HepG2 (cell line): ENCODE results near the gene CALR. TPM values are rescaled to one million over a fixed set of nuclear protein-coding genes. Genes with fewer than 3 reads are reported as not detected.
A peak's percentile ranks its signal among the peaks of the same experiment; 100 is the strongest.

Experiments
- AGO2 ChIP-seq: fragments of 200-400 bp; formaldehyde crosslinking; optimal IDR thresholded peaks from 2 replicates; pipeline ENCODE3; 2017; ENCODE audit warnings: mild to moderate bottlenecking, low read depth, low read length, moderate library complexity
- CBFB ChIP-seq: sonication (generic); formaldehyde crosslinking; IDR thresholded peaks from 2 replicates; pipeline ENCODE4 v1.4.0; 2020; ENCODE audit warnings: missing genetic modification reagents
- FOXK1 ChIP-seq: sonication (generic); formaldehyde crosslinking; IDR thresholded peaks from 2 replicates; pipeline ENCODE4 v1.4.0; 2020; ENCODE audit warnings: low read depth, missing genetic modification reagents, borderline replicate concordance
- FOXM1 ChIP-seq: sonication (generic); formaldehyde crosslinking; IDR thresholded peaks from 2 replicates; pipeline ENCODE4 v1.5.0; 2020; ENCODE audit warnings: missing genetic modification reagents
- JARID2 ChIP-seq: sonication (generic); formaldehyde crosslinking; IDR thresholded peaks from 2 replicates; pipeline ENCODE4 v1.8.1; 2023; ENCODE audit warnings: missing genetic modification reagents, inconsistent platforms; ENCODE audit not compliant: insufficient replicate concordance
- KLF6 ChIP-seq: IDR thresholded peaks from 2 replicates; pipeline ENCODE4 v1.8.0; 2016; ENCODE audit warnings: missing biosample characterization, missing genetic modification reagents
- MTA3 ChIP-seq: sonication (generic); formaldehyde crosslinking; IDR thresholded peaks from 2 replicates; pipeline ENCODE4 v1.4.0; 2020; ENCODE audit warnings: missing genetic modification reagents
- NFYB ChIP-seq: sonication (generic); formaldehyde crosslinking; IDR thresholded peaks from 2 replicates; pipeline ENCODE4 v1.4.0; 2020; ENCODE audit warnings: missing genetic modification reagents
- POLR2A ChIP-seq, 2 experiments: IDR thresholded peaks; 2 replicates each; pipeline ENCODE4 v1.6.1; 2011; ENCODE audit warnings: low read depth in 2 of 2, low read length in 2 of 2, mild to moderate bottlenecking in 1 of 2, moderate library complexity in 1 of 2; ENCODE audit not compliant: insufficient read depth in 1 of 2
- SAP130 ChIP-seq: IDR thresholded peaks from 2 replicates; pipeline ENCODE4 v1.6.1; 2016; ENCODE audit warnings: low read depth
- SIN3A ChIP-seq: IDR thresholded peaks from 2 replicates; pipeline ENCODE4 v1.6.1; 2011; ENCODE audit warnings: low read depth, mild to moderate bottlenecking, control low read depth, low read length, borderline replicate concordance
- SMAD3 ChIP-seq: sonication (generic); formaldehyde crosslinking; IDR thresholded peaks from 2 replicates; pipeline ENCODE4 v1.4.0; 2020; ENCODE audit warnings: missing genetic modification reagents
- SP5 ChIP-seq: IDR thresholded peaks from 2 replicates; pipeline ENCODE4 v1.6.1; 2016; ENCODE audit warnings: low read depth, borderline replicate concordance
- TBL1XR1 ChIP-seq: fragments of 150-350 bp; IDR thresholded peaks from 2 replicates; pipeline ENCODE4 v1.6.1; 2014; ENCODE audit warnings: borderline replicate concordance, low read length; ENCODE audit not compliant: partially characterized antibody
- THYN1 ChIP-seq: sonication (generic); formaldehyde crosslinking; IDR thresholded peaks from 2 replicates; pipeline ENCODE4 v1.8.1; 2023; ENCODE audit warnings: low read depth, mild to moderate bottlenecking, moderate library complexity, missing genetic modification reagents, borderline replicate concordance
- XRCC5 ChIP-seq: fragments of 200-400 bp; formaldehyde crosslinking; optimal IDR thresholded peaks from 2 replicates; pipeline ENCODE3; 2017; ENCODE audit warnings: mild to moderate bottlenecking, low read length
- ZBTB21 ChIP-seq: sonication (generic); formaldehyde crosslinking; IDR thresholded peaks from 2 replicates; pipeline ENCODE4 v1.4.0; 2020; ENCODE audit warnings: missing genetic modification reagents
- ZFP36L2 ChIP-seq: sonication (generic); formaldehyde crosslinking; IDR thresholded peaks from 2 replicates; pipeline ENCODE4 v1.4.0; 2020; ENCODE audit warnings: missing genetic modification reagents
- ZFX ChIP-seq: sonication (generic); formaldehyde crosslinking; IDR thresholded peaks from 2 replicates; pipeline ENCODE4 v1.4.0; 2020; ENCODE audit warnings: mild to moderate bottlenecking, low read depth, missing genetic modification reagents, moderate library complexity
- ZIK1 ChIP-seq: sonication (generic); formaldehyde crosslinking; IDR thresholded peaks from 2 replicates; pipeline ENCODE4 v1.5.0; 2020; ENCODE audit warnings: mild to moderate bottlenecking, low read depth, missing genetic modification reagents, borderline replicate concordance
- ZNF274 ChIP-seq: sonication (generic); formaldehyde crosslinking; IDR thresholded peaks from 2 replicates; pipeline ENCODE4 v1.5.1; 2020; ENCODE audit warnings: mild to moderate bottlenecking, missing genetic modification reagents
- ZNF317 ChIP-seq: sonication (generic); formaldehyde crosslinking; IDR thresholded peaks from 2 replicates; pipeline ENCODE4 v1.5.0; 2020; ENCODE audit warnings: mild to moderate bottlenecking, missing genetic modification reagents
- ZNF577 ChIP-seq: sonication (generic); formaldehyde crosslinking; IDR thresholded peaks from 2 replicates; pipeline ENCODE4 v1.4.0; 2020; ENCODE audit warnings: mild to moderate bottlenecking, low read depth, missing genetic modification reagents, borderline replicate concordance
- ZNF589 ChIP-seq: sonication (generic); formaldehyde crosslinking; conservative IDR thresholded peaks from 2 replicates; pipeline ENCODE4 v1.8.0; 2022; ENCODE audit warnings: mild to moderate bottlenecking, moderate library complexity, missing genetic modification reagents
- ZNF607 ChIP-seq: sonication (generic); formaldehyde crosslinking; IDR thresholded peaks from 2 replicates; pipeline ENCODE4 v1.5.1; 2020; ENCODE audit warnings: missing genetic modification reagents, mild to moderate bottlenecking, borderline replicate concordance
- ZNF781 ChIP-seq: sonication (generic); formaldehyde crosslinking; IDR thresholded peaks from 2 replicates; pipeline ENCODE4 v1.5.1; 2020; ENCODE audit warnings: borderline replicate concordance, mild to moderate bottlenecking, missing genetic modification reagents; ENCODE audit errors: not compliant biosample characterization
- polyA plus RNA-seq, 8 experiments: library from polyadenylated mRNA; depleted of rRNA in 3 of 8; stranded (reverse) in 7 of 8; unstranded in 1 of 8; fragments of >200 nt; fragmentation: Illumina TruSeq in 4 of 8; extraction: Trizol in 4 of 8; gene quantifications; 2 replicates each; pipeline versions ENCODE4 v1.2.1 to v1.2.3, GENCODE V29; 2011 to 2016; ENCODE audit warnings: low read depth in 4 of 8, missing spikeins in 1 of 8, mixed read lengths in 1 of 8; ENCODE audit not compliant: insufficient read depth in 1 of 8
- total RNA-seq, 5 experiments: library from RNA; depleted of rRNA; stranded (reverse); fragments of >200 nt; fragmentation: Illumina TruSeq; extraction: Trizol; gene quantifications; 2 replicates each; pipeline ENCODE4 v1.2.3, GENCODE V29; 2016; ENCODE audit warnings: low read depth in 1 of 5
- TF ChIP-seq, protein P1 (sequence below), 2 experiments: IDR thresholded peaks; 2 replicates each; pipeline ENCODE4 v1.6.1; 2011 to 2012; ENCODE audit warnings: low read length in 2 of 2, borderline replicate concordance in 1 of 2, low read depth in 1 of 2, mild to moderate bottlenecking in 1 of 2, moderate library complexity in 1 of 2
- TF ChIP-seq, protein P2 (sequence below): IDR thresholded peaks from 2 replicates; pipeline ENCODE4 v1.6.1; 2016; ENCODE audit warnings: mild to moderate bottlenecking, missing biosample characterization, missing genetic modification reagents

Gene CALR
- total and polyA plus RNA-seq, 2 of the 13 experiments (the other 11 are each of a cell fraction or from before 2014, with no cell fraction given): 898 to 934 TPM

DNA sequence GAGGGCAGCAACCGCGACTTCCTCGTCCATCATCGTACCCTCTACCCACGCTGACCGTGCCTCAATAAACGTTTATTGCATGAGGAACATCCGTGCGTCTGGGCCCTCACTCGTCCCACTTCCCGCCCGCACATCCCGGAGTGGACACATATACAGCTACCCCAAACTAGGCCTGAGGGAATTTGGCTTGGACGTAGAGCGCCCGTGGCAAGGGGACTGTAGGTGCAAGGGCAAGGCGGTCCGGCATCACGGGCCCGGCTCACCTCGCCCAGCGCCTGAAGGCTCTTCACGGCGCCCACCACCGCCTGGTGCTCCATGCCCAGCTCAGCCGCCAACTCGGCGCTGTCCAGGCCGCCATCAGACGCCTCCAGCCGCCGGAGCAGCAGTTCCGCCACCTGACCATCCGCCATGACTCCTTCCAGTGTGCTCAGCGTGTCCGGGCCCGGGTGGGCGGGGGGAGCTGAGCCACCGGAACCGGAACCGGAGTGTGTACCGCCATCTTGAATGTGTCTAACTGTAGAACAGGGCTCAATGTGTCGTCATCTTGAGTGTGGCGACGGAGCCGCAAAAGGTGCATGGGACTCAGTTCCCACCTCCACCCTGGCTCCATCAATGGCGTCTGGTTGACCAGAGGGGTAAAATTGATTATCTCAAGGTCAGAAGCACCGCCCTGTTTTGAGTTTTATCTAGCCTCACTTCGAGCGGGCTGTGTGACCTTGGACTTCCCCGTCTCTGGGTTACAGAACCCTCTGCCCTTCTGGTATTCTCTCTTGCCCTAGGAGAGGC lies 4.9 kb upstream of the CALR start, which contains the start of gene FARSA (continued):
- TF ChIP-seq MTA3 (CRISPR knock-in tag) (no peak), ZNF781 (peak; percentile 49), ZNF607 (CRISPR knock-in tag) (0 out of 2 replicates have a peak, but pooled peaks have one; percentile 51), POLR2A (IDR thresholded peaks at IDR 0.05; ENCODE audit: insufficient read depth in 1 of 2, low read depth in 2 of 2, low read length in 2 of 2) (peak; percentile 80 to 99), ZNF589 (CRISPR knock-in tag) (peak; percentile 71; the same call in 1 of the 2 replicates), ZBTB21 (CRISPR knock-in tag) (0 out of 2 replicates have a peak, but pooled peaks have one; percentile 54), ZFX (CRISPR knock-in tag) (peak; percentile 96), NFYB (CRISPR knock-in tag) (peak; percentile 47), SIN3A (peak; percentile 87; the same call in 1 of the 2 replicates), ZIK1 (CRISPR knock-in tag) (peak; percentile 83; the same call in 1 of the 2 replicates), SP5 (CRISPR knock-in tag) (peak; percentile 41; the same call in 1 of the 2 replicates), JARID2 (CRISPR knock-in tag) (no peak), ZFP36L2 (peak; percentile 54; the same call in 1 of the 2 replicates), ZNF274 (CRISPR knock-in tag) (peak; percentile 92; the same call in 1 of the 2 replicates), SMAD3 (CRISPR knock-in tag) (peak; percentile 49; the same call in 1 of the 2 replicates), THYN1 (CRISPR knock-in tag) (no peak), FOXK1 (peak; percentile 69), ZNF577 (CRISPR knock-in tag) (no peak), CBFB (CRISPR knock-in tag) (peak; percentile 65), TBL1XR1 (no peak), ZNF317 (peak; percentile 82), KLF6 (CRISPR knock-in tag) (no peak; the same call in 1 of the 2 replicates), XRCC5 (peak; percentile 69), AGO2 (peak; percentile 70), FOXM1 (CRISPR knock-in tag) (no peak), SAP130 (CRISPR knock-in tag) (peak; percentile 97)
- TF ChIP-seq, protein P1, sequence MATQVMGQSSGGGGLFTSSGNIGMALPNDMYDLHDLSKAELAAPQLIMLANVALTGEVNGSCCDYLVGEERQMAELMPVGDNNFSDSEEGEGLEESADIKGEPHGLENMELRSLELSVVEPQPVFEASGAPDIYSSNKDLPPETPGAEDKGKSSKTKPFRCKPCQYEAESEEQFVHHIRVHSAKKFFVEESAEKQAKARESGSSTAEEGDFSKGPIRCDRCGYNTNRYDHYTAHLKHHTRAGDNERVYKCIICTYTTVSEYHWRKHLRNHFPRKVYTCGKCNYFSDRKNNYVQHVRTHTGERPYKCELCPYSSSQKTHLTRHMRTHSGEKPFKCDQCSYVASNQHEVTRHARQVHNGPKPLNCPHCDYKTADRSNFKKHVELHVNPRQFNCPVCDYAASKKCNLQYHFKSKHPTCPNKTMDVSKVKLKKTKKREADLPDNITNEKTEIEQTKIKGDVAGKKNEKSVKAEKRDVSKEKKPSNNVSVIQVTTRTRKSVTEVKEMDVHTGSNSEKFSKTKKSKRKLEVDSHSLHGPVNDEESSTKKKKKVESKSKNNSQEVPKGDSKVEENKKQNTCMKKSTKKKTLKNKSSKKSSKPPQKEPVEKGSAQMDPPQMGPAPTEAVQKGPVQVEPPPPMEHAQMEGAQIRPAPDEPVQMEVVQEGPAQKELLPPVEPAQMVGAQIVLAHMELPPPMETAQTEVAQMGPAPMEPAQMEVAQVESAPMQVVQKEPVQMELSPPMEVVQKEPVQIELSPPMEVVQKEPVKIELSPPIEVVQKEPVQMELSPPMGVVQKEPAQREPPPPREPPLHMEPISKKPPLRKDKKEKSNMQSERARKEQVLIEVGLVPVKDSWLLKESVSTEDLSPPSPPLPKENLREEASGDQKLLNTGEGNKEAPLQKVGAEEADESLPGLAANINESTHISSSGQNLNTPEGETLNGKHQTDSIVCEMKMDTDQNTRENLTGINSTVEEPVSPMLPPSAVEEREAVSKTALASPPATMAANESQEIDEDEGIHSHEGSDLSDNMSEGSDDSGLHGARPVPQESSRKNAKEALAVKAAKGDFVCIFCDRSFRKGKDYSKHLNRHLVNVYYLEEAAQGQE (IDR thresholded peaks at IDR 0.05; ENCODE audit: borderline replicate concordance in 1 of 2, low read depth in 1 of 2, low read length in 2 of 2): peak in 1 of 2 experiments; percentile 43; a peak in 1 of 4 replicates
- TF ChIP-seq, protein P2, sequence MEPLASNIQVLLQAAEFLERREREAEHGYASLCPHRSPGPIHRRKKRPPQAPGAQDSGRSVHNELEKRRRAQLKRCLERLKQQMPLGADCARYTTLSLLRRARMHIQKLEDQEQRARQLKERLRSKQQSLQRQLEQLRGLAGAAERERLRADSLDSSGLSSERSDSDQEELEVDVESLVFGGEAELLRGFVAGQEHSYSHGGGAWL: peak; percentile 81
